Stimulated activated CD4-positive, alpha-beta T cell treated with anti-CD3 and anti-CD28 coated beads, Interleukin-15, amount 100 ng/mL, for 1 hour (primary cell): ENCODE measurements around the gene COL3A1.

Source experiments
- DNase-seq, 2 donors: peaks; one replicate each; pipeline ENCODE4 v3.0.0-alpha.2; 2020; ENCODE audit warnings: low read depth in 1 of 2, low spot score in 1 of 2

Gene COL3A1

GRCh38 chr2:188974164-188974563, at the start of gene COL3A1:
TSS of gene COL3A1 (plus strand) at chr2:188974373. CDS start at chr2:188974490, 117 bp downstream.
- DNase-seq = no peak

GRCh38 chr2:188928643-188929042, 45.5 kb upstream of the COL3A1 start:
- DNase-seq = no peak

- no peak for DNase-seq
Measured at GRCh38 chr2:188931361-188931760, 42.8 kb upstream of the COL3A1 start.

GRCh38 chr2:188937228-188938220, 36.6 kb upstream of the COL3A1 start:
- no peak for DNase-seq

GRCh38 chr2:188940171-188940570, 34.0 kb upstream of the COL3A1 start:
- no peak for DNase-seq

GRCh38 chr2:188944442-188944841, 29.7 kb upstream of the COL3A1 start:
- DNase-seq = no peak

- no peak for DNase-seq
Measured at GRCh38 chr2:188949046-188949818, 24.9 kb upstream of the COL3A1 start.

GRCh38 chr2:188952901-188953300, 21.3 kb upstream of the COL3A1 start:
- DNase-seq = no peak

- no peak for DNase-seq
Measured at GRCh38 chr2:188956290-188956689, 17.9 kb upstream of the COL3A1 start.

GRCh38 chr2:188956961-188957360, 17.2 kb upstream of the COL3A1 start:
- no peak for DNase-seq

GRCh38 chr2:188957646-188958045, 16.5 kb upstream of the COL3A1 start:
- no peak for DNase-seq

GRCh38 chr2:188963741-188964140, 10.4 kb upstream of the COL3A1 start:
- DNase-seq = no peak

GRCh38 chr2:188964976-188965546, 9.1 kb upstream of the COL3A1 start:
- no peak for DNase-seq

- no peak for DNase-seq
Measured at GRCh38 chr2:188965563-188965962, 8.6 kb upstream of the COL3A1 start.

- DNase-seq = no peak
Measured at GRCh38 chr2:188966079-188966571, 8.0 kb upstream of the COL3A1 start.

GRCh38 chr2:188966728-188967440, 7.3 kb upstream of the COL3A1 start:
- DNase-seq = no peak

GRCh38 chr2:188969236-188969635, 4.9 kb upstream of the COL3A1 start:
- DNase-seq = no peak

- DNase-seq = no peak
Measured at GRCh38 chr2:188969651-188970050, 4.5 kb upstream of the COL3A1 start.

GRCh38 chr2:188970211-188970610, 4.0 kb upstream of the COL3A1 start:
- DNase-seq = no peak

- no peak for DNase-seq
Measured at GRCh38 chr2:188971432-188971861, 2.7 kb upstream of the COL3A1 start.

- DNase-seq = no peak
Measured at GRCh38 chr2:188973641-188974040, 532 bp upstream of the COL3A1 start.
